Endothelial cell of umbilical vein (primary cell): ENCODE results near the gene ZNF831. TPM values are rescaled to one million over a fixed set of nuclear protein-coding genes. Genes with fewer than 3 reads are reported as not detected.

Experiments
- BruUV-seq: library from RNA; stranded (reverse); fragments of 400-500 nt; replicated peaks from 2 replicates; lab custom pipeline; 2021; lab: Mats Ljungman, UMichigan
- CTCF ChIA-PET: fragments of 300-600, 350-600 bp; sonication (Branson Sonifier 250); formaldehyde crosslinking; loops from one replicate; lab custom pipeline; 2021; ENCODE audit warnings: antibody characterized with exemption, inconsistent platforms; lab: Charles Lee
- POLR2A ChIA-PET: fragments of 300-600, 350-600 bp; sonication (Branson Sonifier 250); formaldehyde crosslinking; loops from one replicate; lab custom pipeline; 2021; ENCODE audit warnings: antibody characterized with exemption, inconsistent platforms; lab: Charles Lee
- DNase-seq: peaks from one replicate; pipeline ENCODE4 v3.0.0-alpha.2; 2011; ENCODE audit warnings: low read depth, low spot score
- FAIRE-seq: peaks from 2 replicates; lab custom pipeline; 2011; peaks lifted over from hg19 to GRCh38; lab: Jason Lieb, UNC
- H2AFZ ChIP-seq: 2 replicates; pipeline ENCODE4 v1.6.0; 2012; ENCODE audit warnings: low read depth, low read length, control low read depth, inconsistent platforms
- H3K27ac ChIP-seq: 2 replicates; pipeline ENCODE4 v1.5.1; 2011; ENCODE audit warnings: low read depth, mild to moderate bottlenecking, control low read depth, low read length, moderate library complexity; ENCODE audit not compliant: insufficient read depth
- H3K27me3 ChIP-seq, 2 experiments: 2 replicates each; pipeline versions ENCODE4 v1.6.0 to v1.6.1; 2011; ENCODE audit warnings: low read length in 2 of 2, mixed read lengths in 1 of 2; ENCODE audit not compliant: control insufficient read depth in 2 of 2, insufficient read depth in 2 of 2
- H3K36me3 ChIP-seq, 2 experiments: 2 replicates in 1 of 2; 3 replicates in 1 of 2; pipeline ENCODE4 v1.5.1; 2011; ENCODE audit warnings: low read length in 2 of 2, mild to moderate bottlenecking in 1 of 2, moderate library complexity in 1 of 2; ENCODE audit not compliant: control insufficient read depth in 2 of 2, insufficient read depth in 2 of 2; ENCODE audit errors: extremely low read depth in 1 of 2
- H3K4me1 ChIP-seq: 3 replicates; pipeline ENCODE4 v1.5.1; 2011; ENCODE audit warnings: mild to moderate bottlenecking, low read length; ENCODE audit not compliant: control insufficient read depth, insufficient read depth; ENCODE audit errors: extremely low read depth
- H3K4me2 ChIP-seq: 2 replicates; pipeline ENCODE4 v1.6.1; 2011; ENCODE audit warnings: low read length, control low read depth, mixed read lengths; ENCODE audit not compliant: insufficient read depth
- H3K4me3 ChIP-seq, 3 experiments: fragments of 200-600 bp in 1 of 3; sonication (generic), shearing (Covaris generic) in 1 of 3; replicated peaks in 1 of 3; 2 replicates each; pipeline ENCODE4 v1.5.1; 2011 to 2016; ENCODE audit warnings: control low read depth in 3 of 3, low read length in 3 of 3, mild to moderate bottlenecking in 2 of 3, inconsistent platforms in 1 of 3, low read depth in 1 of 3, moderate library complexity in 1 of 3; ENCODE audit not compliant: insufficient read depth in 1 of 3
- H3K79me2 ChIP-seq: 2 replicates; pipeline ENCODE4 v1.6.0; 2012; ENCODE audit warnings: low read length, inconsistent platforms; ENCODE audit not compliant: control insufficient read depth, insufficient read depth
- H3K9ac ChIP-seq: replicated peaks from 2 replicates; pipeline ENCODE3; 2011; ENCODE audit warnings: low read length, control low read depth; ENCODE audit not compliant: insufficient read depth; ENCODE audit errors: extremely low read depth
- H3K9me1 ChIP-seq: replicated peaks from 3 replicates; pipeline ENCODE4 v1.6.0; 2011; ENCODE audit warnings: mild to moderate bottlenecking, low read length; ENCODE audit not compliant: control insufficient read depth, insufficient read depth; ENCODE audit errors: extremely low read depth
- H3K9me3 ChIP-seq: replicated peaks from 2 replicates; pipeline ENCODE4 v1.5.1; 2012; ENCODE audit warnings: low read length, inconsistent platforms; ENCODE audit not compliant: control insufficient read depth, insufficient read depth
- H4K20me1 ChIP-seq: replicated peaks from 2 replicates; pipeline ENCODE3; 2011; ENCODE audit warnings: mild to moderate bottlenecking, low read length; ENCODE audit not compliant: control insufficient read depth, insufficient read depth; ENCODE audit errors: extremely low read depth
- EZH2 ChIP-seq: IDR thresholded peaks from 2 replicates; pipeline ENCODE4 v1.6.1; 2012; ENCODE audit warnings: borderline replicate concordance, low read depth, mild to moderate bottlenecking, moderate library complexity, low read length, inconsistent platforms; ENCODE audit not compliant: severe bottlenecking
- FOS ChIP-seq: IDR thresholded peaks from 2 replicates; pipeline ENCODE4 v1.6.1; 2011; ENCODE audit warnings: mild to moderate bottlenecking, low read length, moderate library complexity, borderline replicate concordance; ENCODE audit not compliant: insufficient read depth
- GATA2 ChIP-seq: IDR thresholded peaks from 2 replicates; pipeline ENCODE4 v1.7.0; 2011; ENCODE audit warnings: low read depth, mild to moderate bottlenecking, moderate library complexity, mixed read lengths, low read length; ENCODE audit not compliant: insufficient read length, insufficient read depth
- JUN ChIP-seq: IDR thresholded peaks from 2 replicates; pipeline ENCODE4 v1.6.1; 2011; ENCODE audit warnings: borderline replicate concordance, low read depth; ENCODE audit not compliant: insufficient read length, insufficient read depth
- MYC ChIP-seq: IDR thresholded peaks from one replicate; pipeline ENCODE4 v1.6.1; 2011; ENCODE audit warnings: mild to moderate bottlenecking, low read depth, low read length
- POLR2A ChIP-seq: IDR thresholded peaks from 2 replicates; pipeline ENCODE4 v1.6.1; 2012; ENCODE audit warnings: low read depth, mild to moderate bottlenecking, control low read depth, low read length
- POLR2AphosphoS5 ChIP-seq: IDR thresholded peaks from 2 replicates; pipeline ENCODE4 v1.6.1; 2012; ENCODE audit warnings: low read depth, mild to moderate bottlenecking, control low read depth, low read length, moderate library complexity; ENCODE audit not compliant: insufficient read depth
- dilution Hi-C: fragments of 300-500 bp; cut with MboI; formaldehyde crosslinking; loops from one replicate; pipeline ENCODE4 v1.15.0; 2019; ENCODE audit warnings: low sequenced_read_pairs; ENCODE audit not compliant: extremely low pct_ligation_motif_present
- intact Hi-C: fragments of 100-400 bp; cut with micrococcal nuclease; formaldehyde crosslinking; loops from one replicate; pipeline ENCODE4 v1.10.0; 2022
- polyA plus RNA-seq, 4 experiments: library from polyadenylated mRNA; depleted of rRNA in 3 of 4; stranded (reverse) in 3 of 4; unstranded in 1 of 4; fragments of >200 nt; gene quantifications; 2 replicates each; pipeline versions ENCODE4 v1.2.1 to v1.2.3, GENCODE V29; 2011 to 2012; ENCODE audit warnings: missing spikeins in 1 of 4
- total RNA-seq: library from RNA; stranded (reverse); gene quantifications from 2 replicates; pipeline ENCODE4 v1.2.3, GENCODE V29; 2021
- TF ChIP-seq, protein P1 (sequence below): IDR thresholded peaks from 2 replicates; pipeline ENCODE4 v1.6.1; 2011; ENCODE audit not compliant: insufficient read depth, insufficient read length
- TF ChIP-seq, protein P2 (sequence below), 2 donors: IDR thresholded peaks; 1 replicate in 1 of 2; 2 replicates in 1 of 2; pipeline ENCODE4 v1.5.1; 2011; ENCODE audit warnings: low read length in 2 of 2, mild to moderate bottlenecking in 2 of 2, moderate library complexity in 2 of 2, control low read depth in 1 of 2, inconsistent platforms in 1 of 2, low read depth in 1 of 2; ENCODE audit not compliant: insufficient read depth in 1 of 2; ENCODE audit errors: extremely low read depth in 1 of 2

Gene ZNF831
- total and polyA plus RNA-seq, 2 donors (not counting 3 experiments of a cell fraction or from before 2014, with no cell fraction given) = not detected

DNA sequence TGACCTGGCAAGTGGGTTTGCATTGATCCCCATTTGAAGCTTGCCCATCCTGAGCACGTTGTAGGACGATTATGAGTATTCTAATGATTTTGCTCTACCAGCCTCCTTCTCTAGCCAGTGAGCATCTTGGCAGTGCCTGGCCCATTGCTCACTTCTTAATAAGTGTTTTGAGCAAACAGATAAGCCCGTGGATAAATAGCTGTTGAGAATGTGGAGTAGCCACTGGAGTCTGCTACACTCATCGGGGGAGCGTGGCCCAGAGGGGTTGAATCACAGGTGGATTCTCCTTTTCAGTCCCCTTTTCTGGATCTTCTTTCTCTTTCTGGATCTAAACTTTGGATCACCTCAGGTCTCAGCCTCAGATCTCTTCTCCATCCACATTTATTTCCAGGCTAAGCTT, 120.8 kb downstream of the ZNF831 start:
- Histone ChIP-seq H3K4me1 (no peaks in the 10 kb centered on the region), H3K27ac (no peak overlapping the region), H3K4me3 (no peak overlapping the region), H3K27me3 (no peaks in the 10 kb centered on the region), H3K36me3 (no peaks in the 10 kb centered on the region), H3K4me2 (no peak overlapping the region), H3K9me1 (no peaks in the 10 kb centered on the region), H3K79me2 (no peaks in the 10 kb centered on the region), H3K9ac (no peak overlapping the region), H4K20me1 (no peaks in the 10 kb centered on the region), H3K9me3 (no peaks in the 10 kb centered on the region), H2AFZ (no peak overlapping the region)
- no peak for TF ChIP-seq POLR2A
- TF ChIP-seq JUN = no peak
- TF ChIP-seq GATA2 = no peak
- TF ChIP-seq POLR2AphosphoS5 = no peak
- no TSS peak for BruUV-seq
- CTCF ChIA-PET = no interaction called here
- no peak for FAIRE-seq
- intact Hi-C loops (no loop called here), dilution Hi-C loops (no loop called here)
- DNase-seq = no peak
- POLR2A ChIA-PET = no interaction called here

DNA sequence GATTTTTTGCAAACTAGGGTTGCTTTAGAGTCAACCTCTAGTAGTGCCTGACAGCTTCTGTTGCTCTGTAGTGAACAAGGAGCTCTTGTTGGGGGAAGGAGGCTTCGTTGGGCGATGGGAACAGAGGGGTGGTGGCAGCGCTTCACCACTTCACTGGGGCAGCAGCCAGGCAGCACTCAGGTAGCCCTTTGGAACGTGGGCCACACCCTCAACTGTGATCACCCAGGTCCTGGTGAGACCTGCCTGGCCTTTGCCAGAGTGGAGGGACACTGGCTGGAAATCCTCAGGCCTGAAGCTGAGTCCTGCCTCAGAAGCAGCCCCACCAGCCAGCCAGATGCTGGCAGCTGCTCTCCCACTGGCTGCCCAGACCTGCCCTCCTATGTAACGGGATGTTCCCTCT, 126.4 kb downstream of the ZNF831 start:
- Histone ChIP-seq H3K4me2 (no peak overlapping the region), H3K4me1 (no peaks in the 10 kb centered on the region), H3K9me1 (no peaks in the 10 kb centered on the region), H3K27ac (no peak overlapping the region), H3K9ac (no peak overlapping the region), H3K36me3 (no peaks in the 10 kb centered on the region), H3K79me2 (no peaks in the 10 kb centered on the region), H3K27me3 (no peaks in the 10 kb centered on the region), H4K20me1 (no peaks in the 10 kb centered on the region), H3K9me3 (no peaks in the 10 kb centered on the region), H3K4me3 (no peak overlapping the region), H2AFZ (no peak overlapping the region)
- TF ChIP-seq, protein P1, sequence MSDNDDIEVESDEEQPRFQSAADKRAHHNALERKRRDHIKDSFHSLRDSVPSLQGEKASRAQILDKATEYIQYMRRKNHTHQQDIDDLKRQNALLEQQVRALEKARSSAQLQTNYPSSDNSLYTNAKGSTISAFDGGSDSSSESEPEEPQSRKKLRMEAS = no peak
- TF ChIP-seq FOS (no peak), POLR2AphosphoS5 (no peak), JUN (no peak), POLR2A (no peak), EZH2 (no peak), MYC (no peak), GATA2 (no peak)
- TF ChIP-seq, protein P2, sequence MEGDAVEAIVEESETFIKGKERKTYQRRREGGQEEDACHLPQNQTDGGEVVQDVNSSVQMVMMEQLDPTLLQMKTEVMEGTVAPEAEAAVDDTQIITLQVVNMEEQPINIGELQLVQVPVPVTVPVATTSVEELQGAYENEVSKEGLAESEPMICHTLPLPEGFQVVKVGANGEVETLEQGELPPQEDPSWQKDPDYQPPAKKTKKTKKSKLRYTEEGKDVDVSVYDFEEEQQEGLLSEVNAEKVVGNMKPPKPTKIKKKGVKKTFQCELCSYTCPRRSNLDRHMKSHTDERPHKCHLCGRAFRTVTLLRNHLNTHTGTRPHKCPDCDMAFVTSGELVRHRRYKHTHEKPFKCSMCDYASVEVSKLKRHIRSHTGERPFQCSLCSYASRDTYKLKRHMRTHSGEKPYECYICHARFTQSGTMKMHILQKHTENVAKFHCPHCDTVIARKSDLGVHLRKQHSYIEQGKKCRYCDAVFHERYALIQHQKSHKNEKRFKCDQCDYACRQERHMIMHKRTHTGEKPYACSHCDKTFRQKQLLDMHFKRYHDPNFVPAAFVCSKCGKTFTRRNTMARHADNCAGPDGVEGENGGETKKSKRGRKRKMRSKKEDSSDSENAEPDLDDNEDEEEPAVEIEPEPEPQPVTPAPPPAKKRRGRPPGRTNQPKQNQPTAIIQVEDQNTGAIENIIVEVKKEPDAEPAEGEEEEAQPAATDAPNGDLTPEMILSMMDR (IDR thresholded peaks at IDR 0.05; ENCODE audit: extremely low read depth in 1 of 2, insufficient read depth in 1 of 2, low read depth in 1 of 2, low read length in 2 of 2) = no peak
- BruUV-seq = no TSS peak
- no peak for DNase-seq
- intact Hi-C loops = no loop called here
- ChIA-PET CTCF (no interaction called here), POLR2A (no interaction called here)
- no peak for FAIRE-seq
- dilution Hi-C loops = no loop called here
